ENCODE measurements around the gene VAV1. TPM values are rescaled to one million over a fixed set of nuclear protein-coding genes. Genes with fewer than 3 reads are reported as not detected.

The VAV1 gene
- 100 to 1,000 TPM; 123 to 132 TPM for total RNA-seq

DNA sequence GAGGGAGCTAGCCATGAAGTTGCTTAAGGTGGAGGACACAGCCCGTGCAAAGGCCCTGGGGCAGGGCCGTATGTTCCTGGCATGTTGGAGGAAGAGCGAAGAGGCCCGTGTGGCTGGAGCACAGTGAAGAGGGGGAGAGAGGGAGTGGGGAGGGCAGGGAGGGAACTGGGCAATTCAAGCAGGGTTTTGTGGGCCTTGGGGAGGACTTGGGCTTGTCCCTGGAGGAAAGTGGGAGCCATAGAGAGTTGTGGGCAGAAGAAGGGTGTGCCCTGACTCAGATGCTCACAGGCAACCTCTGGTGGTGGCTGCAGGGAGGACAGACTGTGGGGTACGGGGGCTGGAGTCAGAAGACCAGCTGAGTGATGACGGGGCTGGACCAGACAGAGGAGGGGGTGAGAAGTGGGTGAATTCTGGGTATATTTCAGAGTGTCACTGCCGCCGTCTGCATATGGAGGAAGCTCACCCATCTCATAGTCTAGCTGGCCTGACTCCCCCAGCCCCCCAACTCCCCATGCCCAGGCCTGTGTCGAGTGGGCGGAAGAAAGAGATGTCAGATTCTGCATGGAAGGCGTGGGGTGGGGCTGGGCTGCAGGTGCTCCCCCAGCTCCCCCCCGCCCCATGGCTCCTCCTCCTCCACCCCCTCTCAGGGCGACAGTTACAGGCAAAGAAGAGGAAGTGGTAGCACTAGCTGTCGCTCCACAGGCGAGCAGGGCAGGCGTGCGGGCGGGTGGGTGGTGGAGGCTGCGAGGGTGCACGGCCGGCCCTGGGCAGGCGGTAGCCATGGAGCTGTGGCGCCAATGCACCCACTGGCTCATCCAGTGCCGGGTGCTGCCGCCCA is at the start of gene VAV1:
Gene VAV1, plus strand, starts transcription at position 681 of the 838 bp plus-strand sequence. Its CDS starts 100 bp downstream, at position 781.
- POLR2A ChIA-PET = interaction anchor here (1.1 to 1.6 kb wide), 3 partner anchors 8 to 35 kb away, joined by 3 to 4 read pairs (median 3); no protein-coding TSS in a partner anchor
- CTCF ChIA-PET = interaction anchor here (0.6 to 4.3 kb wide), 21 partner anchors 9 to 472 kb away, joined by 3 to 26 read pairs (median 3); partner anchors contain the start of genes DENND1C, GPR108 and TRIP10
- peak; percentile 89 for DNase-seq
- Mint-ChIP-seq H3K4me3 (peak within 1 kb of the TSS; percentile 98), H3K27ac (peak within 1 kb of the TSS; percentile 92), H3K36me3 (ENCODE audit: low read depth) (peaks cover 29% of the 10 kb centered on the region), H3K9me3 (peaks cover 11% of the 10 kb centered on the region), H3K4me1 (peaks cover 64% of the 10 kb centered on the region), H3K27me3 (no peaks in the 10 kb centered on the region)

DNA sequence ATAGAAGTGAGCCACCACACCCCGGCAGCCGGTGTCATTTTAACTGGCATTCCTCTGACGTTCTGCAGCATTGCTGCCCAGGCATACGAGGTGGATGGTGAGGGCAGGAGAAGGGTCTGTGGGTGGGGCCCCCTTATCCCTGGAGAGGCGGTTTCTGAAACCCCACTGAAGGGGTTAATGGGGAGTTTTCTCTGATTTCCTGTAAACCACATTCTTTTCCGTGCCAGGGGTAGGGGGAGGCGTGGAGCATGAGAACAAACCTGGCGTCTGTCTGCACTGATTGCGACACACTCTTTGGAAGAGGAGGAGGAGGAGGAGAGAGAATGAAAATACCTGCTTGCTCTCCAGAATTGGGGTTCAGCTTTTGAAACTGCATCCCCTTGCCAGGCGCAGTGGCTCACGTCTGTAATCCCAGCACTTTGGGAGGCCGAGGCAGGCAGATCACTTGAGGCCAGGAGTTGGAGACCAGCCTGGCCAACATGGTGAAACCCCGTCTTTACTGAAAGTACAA is 49.3 kb upstream of the VAV1 start:
- Mint-ChIP-seq H3K36me3 (ENCODE audit: low read depth) (no peaks in the 10 kb centered on the region), H3K4me1 (peaks cover 35% of the 10 kb centered on the region), H3K27me3 (peaks cover 1% of the 10 kb centered on the region), H3K4me3 (no peak overlapping the region), H3K9me3 (no peaks in the 10 kb centered on the region), H3K27ac (no peak overlapping the region)
- ChIA-PET POLR2A (no interaction called here), CTCF (interaction anchor here (0.7 to 1.3 kb wide), 2 partner anchors 15 to 141 kb away, joined by 3 to 4 read pairs; no protein-coding TSS in a partner anchor)
- DNase-seq = no peak

DNA sequence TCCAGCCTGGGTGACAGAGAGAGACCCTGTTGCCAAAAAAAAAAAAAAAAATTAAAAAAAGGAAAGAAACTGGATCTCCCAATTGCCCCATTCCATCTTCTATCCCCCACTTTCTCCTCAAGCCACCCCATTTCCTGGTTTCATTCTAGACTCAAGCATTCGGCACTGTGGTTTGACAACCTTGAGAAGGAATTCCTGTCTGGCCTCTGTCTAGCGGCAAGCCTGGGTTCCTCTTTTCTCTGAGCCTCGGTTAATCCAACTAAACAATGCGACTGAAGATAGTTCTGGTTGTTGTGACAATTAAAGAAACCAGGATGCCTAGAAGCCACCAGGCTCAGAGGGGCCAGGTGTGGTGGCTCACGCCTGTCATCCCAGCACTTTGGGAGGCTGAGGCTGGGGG is 48.8 kb upstream of the VAV1 start:
- peaks cover 1% of the 10 kb centered on the region for H3K27me3 Mint-ChIP-seq
- H3K27ac Mint-ChIP-seq = no peak overlapping the region
- peaks cover 35% of the 10 kb centered on the region for H3K4me1 Mint-ChIP-seq
- POLR2A ChIA-PET = no interaction called here
- no peaks in the 10 kb centered on the region for H3K9me3 Mint-ChIP-seq
- CTCF ChIA-PET = interaction anchor here (0.7 to 0.8 kb wide), 2 partner anchors 14 to 19 kb away, joined by 3 to 4 read pairs; no protein-coding TSS in a partner anchor
- no peak for DNase-seq
- no peaks in the 10 kb centered on the region for H3K36me3 Mint-ChIP-seq (ENCODE audit: low read depth)
- H3K4me3 Mint-ChIP-seq = no peak overlapping the region

DNA sequence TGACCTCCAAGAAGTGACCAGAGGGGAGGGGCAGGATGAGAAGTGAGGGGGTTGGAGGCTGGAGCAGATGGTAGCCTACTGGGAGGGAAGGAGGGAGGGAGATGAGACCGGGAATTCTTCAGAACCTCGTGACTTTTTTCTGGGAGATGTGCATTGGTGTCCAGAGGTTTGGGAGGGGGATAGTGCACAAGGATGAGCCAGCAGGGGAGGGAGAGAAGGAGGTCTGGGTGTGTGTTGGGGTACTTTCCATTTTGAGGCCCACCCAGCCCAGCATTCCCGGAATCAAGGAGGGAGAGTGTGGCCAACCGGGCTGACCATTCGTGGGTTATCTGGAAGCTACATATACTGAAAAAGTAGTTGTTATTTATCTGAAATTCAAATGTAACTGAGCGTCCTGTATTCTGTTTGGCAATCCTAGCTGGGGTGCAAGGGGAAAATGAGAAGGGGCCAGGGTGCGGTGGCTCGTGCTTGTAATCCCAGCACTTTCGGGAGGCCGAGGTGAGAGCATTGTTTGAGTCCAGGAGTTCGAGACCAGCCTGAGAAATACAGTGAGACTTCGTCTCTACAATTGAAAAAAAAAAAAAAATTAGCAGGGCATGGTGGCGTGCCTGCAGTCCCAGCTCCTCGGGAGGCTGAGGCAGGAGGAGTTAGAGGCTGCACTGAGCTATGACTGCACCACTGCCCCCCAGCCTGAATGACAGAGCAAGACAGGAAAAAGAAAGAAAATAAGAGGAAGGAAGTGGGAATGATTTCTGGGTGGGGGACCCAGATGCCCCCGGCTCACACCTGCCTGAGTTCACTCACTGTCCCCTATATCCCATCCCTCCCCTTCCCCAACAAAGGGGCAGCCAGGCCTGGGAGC is 47.6 kb upstream of the VAV1 start:
- CTCF ChIA-PET = interaction anchor here (0.8 to 0.9 kb wide), 2 partner anchors 20 to 44 kb away, joined by 3 to 4 read pairs; no protein-coding TSS in a partner anchor
- Mint-ChIP-seq H3K4me1 (peaks cover 30% of the 10 kb centered on the region), H3K4me3 (no peak overlapping the region), H3K9me3 (no peaks in the 10 kb centered on the region), H3K27me3 (peaks cover 1% of the 10 kb centered on the region), H3K27ac (no peak overlapping the region), H3K36me3 (ENCODE audit: low read depth) (peaks cover 1% of the 10 kb centered on the region)
- no peak for DNase-seq
- POLR2A ChIA-PET = no interaction called here

DNA sequence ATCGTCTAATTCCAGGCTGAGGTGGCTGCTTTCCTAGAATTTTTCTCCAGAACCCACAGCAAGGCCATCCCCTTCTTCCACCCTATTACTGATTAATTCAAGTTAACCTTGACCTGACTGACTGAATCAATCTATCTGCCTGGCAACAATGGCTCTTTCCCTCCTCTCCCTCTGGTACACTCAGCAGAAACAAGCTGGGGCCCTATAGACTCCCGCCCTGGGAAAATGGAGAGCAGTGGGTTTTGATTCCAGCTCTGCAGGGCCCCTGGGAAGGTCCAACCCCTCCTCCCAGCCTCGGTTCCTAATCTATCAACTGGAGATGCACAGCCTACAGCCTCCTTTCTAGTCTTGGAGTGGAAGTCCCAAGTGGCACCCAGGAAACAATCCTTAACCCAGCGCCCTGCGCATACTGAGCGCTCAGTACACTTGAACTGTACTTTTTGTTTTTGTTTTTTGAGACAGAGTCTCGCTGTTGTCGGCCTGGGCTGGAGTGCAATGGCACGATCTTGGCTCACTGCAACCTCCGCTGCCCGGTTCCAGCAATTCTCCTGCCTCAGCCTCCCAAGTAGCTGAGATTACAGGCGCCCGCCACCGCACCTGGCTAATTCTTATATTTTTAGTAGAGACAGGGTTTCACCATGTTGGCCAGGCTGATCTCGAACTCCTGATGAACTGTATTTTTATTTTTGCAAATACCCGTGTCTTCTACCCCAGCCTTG is 46.8 kb upstream of the VAV1 start:
- ChIA-PET POLR2A (no interaction called here), CTCF (interaction anchor here (0.9 to 2.1 kb wide), 2 partner anchors 13 to 44 kb away, joined by 3 to 5 read pairs; partner anchors contain the start of gene TRIP10)
- no peak for DNase-seq
- Mint-ChIP-seq H3K27me3 (peaks cover 1% of the 10 kb centered on the region), H3K4me3 (no peak overlapping the region), H3K9me3 (no peaks in the 10 kb centered on the region), H3K27ac (no peak overlapping the region), H3K36me3 (ENCODE audit: low read depth) (peaks cover 3% of the 10 kb centered on the region), H3K4me1 (peaks cover 27% of the 10 kb centered on the region)

- peaks cover 10% of the 10 kb centered on the region for H3K36me3 Mint-ChIP-seq (ENCODE audit: low read depth)
- DNase-seq = no peak
- ChIA-PET POLR2A (no interaction called here), CTCF (interaction anchor here (0.7 to 1.5 kb wide), 3 partner anchors 10 to 135 kb away, joined by 3 read pairs; no protein-coding TSS in a partner anchor)
- peaks cover 1% of the 10 kb centered on the region for H3K27me3 Mint-ChIP-seq
- peaks cover 18% of the 10 kb centered on the region for H3K4me1 Mint-ChIP-seq
- H3K4me3 Mint-ChIP-seq = no peak overlapping the region
- no peak overlapping the region for H3K27ac Mint-ChIP-seq
- no peaks in the 10 kb centered on the region for H3K9me3 Mint-ChIP-seq
Observed at GRCh38 chr19:6728346-6728745, 44.2 kb upstream of the VAV1 start.

GRCh38 chr19:6729573-6730152 is 42.8 kb upstream of the VAV1 start:
- Mint-ChIP-seq H3K9me3 (no peaks in the 10 kb centered on the region), H3K27me3 (no peaks in the 10 kb centered on the region), H3K4me3 (no peak overlapping the region), H3K27ac (no peak overlapping the region), H3K4me1 (peaks cover 11% of the 10 kb centered on the region), H3K36me3 (ENCODE audit: low read depth) (peaks cover 10% of the 10 kb centered on the region)
- CTCF ChIA-PET = interaction anchor here (0.6 kb wide), 1 partner anchor 133 kb away, joined by 3 read pairs; no protein-coding TSS in a partner anchor
- no peak for DNase-seq
- POLR2A ChIA-PET = no interaction called here

GRCh38 chr19:6730153-6730804 is 42.2 kb upstream of the VAV1 start:
- Mint-ChIP-seq H3K9me3 (no peaks in the 10 kb centered on the region), H3K27me3 (no peaks in the 10 kb centered on the region), H3K4me3 (no peak overlapping the region), H3K27ac (no peak overlapping the region), H3K36me3 (ENCODE audit: low read depth) (peaks cover 10% of the 10 kb centered on the region), H3K4me1 (peaks cover 5% of the 10 kb centered on the region)
- ChIA-PET CTCF (interaction anchor here (1.0 kb wide), 1 partner anchor 134 kb away, joined by 4 read pairs; no protein-coding TSS in a partner anchor), POLR2A (no interaction called here)
- peak; percentile 49 for DNase-seq

GRCh38 chr19:6730941-6731670 is 41.4 kb upstream of the VAV1 start:
- H3K27ac Mint-ChIP-seq = no peak overlapping the region
- ChIA-PET CTCF (interaction anchor here (1.0 kb wide), 1 partner anchor 133 kb away, joined by 4 read pairs; no protein-coding TSS in a partner anchor), POLR2A (no interaction called here)
- peaks cover 12% of the 10 kb centered on the region for H3K36me3 Mint-ChIP-seq (ENCODE audit: low read depth)
- H3K9me3 Mint-ChIP-seq = no peaks in the 10 kb centered on the region
- H3K4me3 Mint-ChIP-seq = no peak overlapping the region
- H3K27me3 Mint-ChIP-seq = no peaks in the 10 kb centered on the region
- peaks cover 6% of the 10 kb centered on the region for H3K4me1 Mint-ChIP-seq
- DNase-seq = no peak

DNA sequence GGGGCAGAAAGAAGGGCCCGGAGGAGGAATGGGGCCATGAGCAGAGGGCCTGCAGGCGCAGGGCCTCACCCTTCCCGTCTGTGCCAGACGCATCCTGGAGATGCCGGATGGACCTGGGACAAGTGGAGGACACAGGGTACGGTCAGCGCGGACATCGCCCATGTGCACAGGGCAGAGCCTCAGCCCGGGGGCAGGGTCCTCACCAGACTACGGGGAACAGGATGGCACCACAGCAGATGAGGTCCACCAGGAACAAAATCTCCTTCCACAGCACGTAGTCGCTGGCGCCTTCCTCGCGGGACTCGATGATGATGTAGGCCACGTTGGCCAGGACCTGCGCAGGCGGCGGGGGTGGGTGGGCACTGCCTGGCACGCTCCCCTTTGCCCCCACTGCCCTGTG is 40.7 kb upstream of the VAV1 start:
- Mint-ChIP-seq H3K9me3 (no peaks in the 10 kb centered on the region), H3K4me3 (no peak overlapping the region), H3K27ac (no peak overlapping the region), H3K36me3 (ENCODE audit: low read depth) (peaks cover 15% of the 10 kb centered on the region), H3K4me1 (peaks cover 11% of the 10 kb centered on the region), H3K27me3 (no peaks in the 10 kb centered on the region)
- no peak for DNase-seq
- ChIA-PET CTCF (no interaction called here), POLR2A (no interaction called here)

- POLR2A ChIA-PET = no interaction called here
- H3K4me1 Mint-ChIP-seq = peaks cover 14% of the 10 kb centered on the region
- no peak for DNase-seq
- no peak overlapping the region for H3K4me3 Mint-ChIP-seq
- H3K36me3 Mint-ChIP-seq (ENCODE audit: low read depth) = peaks cover 15% of the 10 kb centered on the region
- CTCF ChIA-PET = interaction anchor here (1.3 kb wide), 1 partner anchor 130 kb away, joined by 4 read pairs; no protein-coding TSS in a partner anchor
- no peaks in the 10 kb centered on the region for H3K9me3 Mint-ChIP-seq
- no peak overlapping the region for H3K27ac Mint-ChIP-seq
- H3K27me3 Mint-ChIP-seq = no peaks in the 10 kb centered on the region
Observed at GRCh38 chr19:6732803-6733337, 39.6 kb upstream of the VAV1 start.
